ENCODE data around the gene BMPER. TPM values are rescaled to one million over a fixed set of nuclear protein-coding genes. Genes with fewer than 3 reads are reported as not detected.
A peak's percentile ranks its signal among the peaks of the same experiment; 100 is the strongest.

BMPER gene
- total RNA-seq, 1 experiment from 2014 or later, result 0.50 TPM

DNA sequence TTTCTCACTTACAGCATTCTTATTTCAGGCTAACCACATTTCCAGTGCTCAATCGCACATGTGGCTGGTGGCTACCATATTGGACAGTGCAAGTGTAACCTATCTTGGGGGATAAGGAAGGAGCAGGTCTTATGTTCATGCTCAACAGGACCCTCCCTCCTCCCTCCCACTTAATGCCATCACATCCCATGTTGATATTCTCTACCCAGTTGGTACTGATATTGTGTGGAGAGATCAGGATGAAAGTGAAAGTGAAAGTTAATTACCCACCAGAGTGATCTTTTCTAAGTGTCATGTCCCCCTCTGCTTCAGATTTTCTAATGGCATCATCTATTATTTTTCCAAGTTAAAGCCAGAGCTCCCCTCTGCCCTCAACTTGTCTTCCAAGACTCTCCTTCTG is 91.6 kb downstream of the BMPER start:
- no peaks in the 10 kb centered on the region for H3K9me3 ChIP-seq (ENCODE audit: insufficient read depth, low read depth)
- H4K20me1 ChIP-seq (ENCODE audit: insufficient read depth), result no peaks in the 10 kb centered on the region
- H3K9me2 ChIP-seq (ENCODE audit: insufficient read depth), result 0 out of 2 replicates have a peak, but pooled peaks cover 5% of the 10 kb centered on the region
- H3K4me2 ChIP-seq, result peak overlapping the region; percentile 30; the same call in 1 of the 2 replicates
- intact Hi-C loops (cut with micrococcal nuclease; ENCODE audit: unreplicated experiment), result no loop called here
- no peaks in the 10 kb centered on the region for H3K27me3 ChIP-seq (ENCODE audit: insufficient read depth, low read depth)
- no peak for DNase-seq
- no TSS peak for BruUV-seq (replicated peaks)
- H3F3A ChIP-seq (ENCODE audit: insufficient read depth, low read depth), result no peaks in the 10 kb centered on the region
- H3K4me3 ChIP-seq, result no peak overlapping the region
- no peaks in the 10 kb centered on the region for H3K79me2 ChIP-seq (ENCODE audit: low read depth)
- ChIA-PET POLR2A (ENCODE audit: unreplicated experiment) (no interaction called here), CTCF (no interaction called here)
- H2AFZ ChIP-seq, result no peak overlapping the region
- TF ChIP-seq EZH2 (IDR thresholded peaks at IDR 0.05; ENCODE audit: low read depth) (no peak), CTCF (conservative IDR thresholded peaks at IDR 0.05) (no peak)
- no peaks in the 10 kb centered on the region for H3K4me1 ChIP-seq (replicated peaks; ENCODE audit: insufficient read depth)
- H3K36me3 ChIP-seq (ENCODE audit: low read depth), result no peaks in the 10 kb centered on the region
- H3K27ac ChIP-seq, result no peak overlapping the region

DNA sequence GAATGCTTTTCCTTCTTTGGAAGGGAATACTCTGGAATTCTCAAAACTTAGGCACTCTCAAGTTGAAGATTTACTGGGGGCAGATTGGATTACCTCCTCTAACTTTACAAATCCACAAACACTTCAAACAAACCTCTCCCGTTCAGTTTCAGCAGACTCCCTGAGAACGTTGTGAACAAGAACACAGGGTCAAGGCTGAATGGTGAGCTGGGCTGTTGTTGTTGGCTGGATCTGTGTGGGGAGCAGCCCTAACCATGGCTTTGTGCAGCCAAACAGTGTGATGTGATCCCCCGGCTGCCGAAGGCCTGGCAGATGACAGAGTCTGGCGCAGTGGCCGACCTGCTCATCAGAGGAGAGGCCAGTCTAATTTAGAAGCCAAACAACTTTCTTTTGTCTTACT is 93.1 kb downstream of the BMPER start:
- Histone ChIP-seq H3K9me2 (ENCODE audit: insufficient read depth) (0 out of 2 replicates have a peak, but pooled peaks cover 5% of the 10 kb centered on the region), H3K9me3 (ENCODE audit: insufficient read depth, low read depth) (no peaks in the 10 kb centered on the region), H2AFZ (peak overlapping the region; percentile 21; the same call in 1 of the 2 replicates), H3K27me3 (ENCODE audit: insufficient read depth, low read depth) (no peaks in the 10 kb centered on the region), H3K79me2 (ENCODE audit: low read depth) (no peaks in the 10 kb centered on the region), H4K20me1 (ENCODE audit: insufficient read depth) (no peaks in the 10 kb centered on the region), H3K4me2 (no peak overlapping the region), H3K36me3 (ENCODE audit: low read depth) (no peaks in the 10 kb centered on the region), H3K4me1 (replicated peaks; ENCODE audit: insufficient read depth) (no peaks in the 10 kb centered on the region), H3K27ac (no peak overlapping the region), H3F3A (ENCODE audit: insufficient read depth, low read depth) (no peaks in the 10 kb centered on the region), H3K4me3 (no peak overlapping the region)
- DNase-seq, result no peak
- TF ChIP-seq EZH2 (IDR thresholded peaks at IDR 0.05; ENCODE audit: low read depth) (no peak), CTCF (conservative IDR thresholded peaks at IDR 0.05) (no peak)
- CTCF ChIA-PET, result no interaction called here
- BruUV-seq (replicated peaks), result no TSS peak
- intact Hi-C loops (cut with micrococcal nuclease; ENCODE audit: unreplicated experiment), result no loop called here
- POLR2A ChIA-PET (ENCODE audit: unreplicated experiment), result no interaction called here

- no peaks in the 10 kb centered on the region for H3K79me2 ChIP-seq (ENCODE audit: low read depth)
- H3K27ac ChIP-seq, result no peak overlapping the region
- H3F3A ChIP-seq (ENCODE audit: insufficient read depth, low read depth), result no peaks in the 10 kb centered on the region
- no peak overlapping the region for H3K4me3 ChIP-seq
- intact Hi-C loops (cut with micrococcal nuclease; ENCODE audit: unreplicated experiment), result no loop called here
- H3K9me3 ChIP-seq (ENCODE audit: insufficient read depth, low read depth), result no peaks in the 10 kb centered on the region
- no peaks in the 10 kb centered on the region for H3K4me1 ChIP-seq (replicated peaks; ENCODE audit: insufficient read depth)
- no peak overlapping the region for H2AFZ ChIP-seq
- TF ChIP-seq EZH2 (IDR thresholded peaks at IDR 0.05; ENCODE audit: low read depth) (no peak), CTCF (conservative IDR thresholded peaks at IDR 0.05) (no peak)
- no TSS peak for BruUV-seq (replicated peaks)
- no peaks in the 10 kb centered on the region for H3K36me3 ChIP-seq (ENCODE audit: low read depth)
- CTCF ChIA-PET, result no interaction called here
- POLR2A ChIA-PET (ENCODE audit: unreplicated experiment), result no interaction called here
- DNase-seq, result no peak
- no peaks in the 10 kb centered on the region for H3K27me3 ChIP-seq (ENCODE audit: insufficient read depth, low read depth)
- peaks cover 6% of the 10 kb centered on the region; the same call in 1 of the 2 replicates for H3K9me2 ChIP-seq (ENCODE audit: insufficient read depth)
- no peak overlapping the region for H3K4me2 ChIP-seq
- H4K20me1 ChIP-seq (ENCODE audit: insufficient read depth), result no peaks in the 10 kb centered on the region
Observed at GRCh38 chr7:34011017-34011695, 105.8 kb downstream of the BMPER start.
